GM23338 (cell line): ENCODE measurements around the gene DLL4. TPM values are rescaled to one million over a fixed set of nuclear protein-coding genes. Genes with fewer than 3 reads are reported as not detected.

Experiments used
- ATAC-seq: fragments of 200-7000 bp; cut with Tn5 transposase; 3 replicates; pipeline ENCODE4 v1.9.1; 2020
- DNase-seq: peaks from one replicate; pipeline ENCODE4 v3.0.0-alpha.2; 2015; ENCODE audit warnings: low spot score
- H2AFZ ChIP-seq: fragments of 200-600 bp; sonication (generic); 2 replicates; pipeline ENCODE4 v1.8.0; 2016; ENCODE audit warnings: antibody characterized with exemption, mild to moderate bottlenecking, moderate library complexity
- H3F3A ChIP-seq: fragments of 200-600 bp; sonication (generic); replicated peaks from 2 replicates; pipeline ENCODE4 v1.8.0; 2017; ENCODE audit warnings: antibody characterized with exemption, mixed run types, low read depth
- H3K27ac ChIP-seq: fragments of 200-600 bp; sonication (generic); 2 replicates; pipeline ENCODE4 v1.6.1; 2016; ENCODE audit warnings: low read depth
- H3K27me3 ChIP-seq: fragments of 200-600 bp; sonication (generic); 2 replicates; pipeline ENCODE4 v1.8.0; 2016; ENCODE audit warnings: mild to moderate bottlenecking, mixed run types, moderate library complexity; ENCODE audit not compliant: insufficient read depth
- H3K36me3 ChIP-seq: fragments of 200-600 bp; sonication (generic); 2 replicates; pipeline ENCODE4 v1.8.0; 2016; ENCODE audit warnings: mild to moderate bottlenecking; ENCODE audit not compliant: insufficient read depth
- H3K4me1 ChIP-seq: fragments of 200-600 bp; sonication (generic); 2 replicates; pipeline ENCODE4 v1.8.0; 2016; ENCODE audit warnings: mild to moderate bottlenecking, moderate library complexity; ENCODE audit not compliant: insufficient read depth
- H3K4me2 ChIP-seq: fragments of 200-600 bp; sonication (generic); 2 replicates; pipeline ENCODE4 v1.7.1; 2017; ENCODE audit warnings: mixed run types
- H3K4me3 ChIP-seq: fragments of 200-600 bp; sonication (generic); 2 replicates; pipeline ENCODE4 v1.6.1; 2016; ENCODE audit warnings: mixed run types
- H3K79me2 ChIP-seq: fragments of 200-600 bp; sonication (generic); replicated peaks from 2 replicates; pipeline ENCODE4 v1.8.0; 2017; ENCODE audit warnings: mild to moderate bottlenecking; ENCODE audit not compliant: insufficient read depth
- H3K9me2 ChIP-seq: fragments of 200-600 bp; sonication (generic); 2 replicates; pipeline ENCODE4 v1.8.0; 2017; ENCODE audit not compliant: insufficient read depth
- H4K20me1 ChIP-seq: fragments of 200-600 bp; sonication (generic); replicated peaks from 2 replicates; pipeline ENCODE4 v1.8.0; 2017; ENCODE audit warnings: mild to moderate bottlenecking; ENCODE audit not compliant: insufficient read depth
- H3K27ac Mint-ChIP-seq: 2 replicates; pipeline ENCODE4 v1.8.0; 2020; ENCODE audit warnings: inconsistent platforms, mild to moderate bottlenecking, moderate library complexity, mixed read lengths
- H3K27me3 Mint-ChIP-seq: 3 replicates; pipeline ENCODE4 v1.8.0; 2022; ENCODE audit warnings: low read depth, mild to moderate bottlenecking, moderate library complexity, mixed read lengths, inconsistent platforms; ENCODE audit not compliant: insufficient read depth, poor library complexity
- H3K36me3 Mint-ChIP-seq: 3 replicates; pipeline ENCODE4 v1.8.0; 2021; ENCODE audit warnings: low read depth, mild to moderate bottlenecking, inconsistent platforms, moderate library complexity, mixed read lengths
- H3K4me1 Mint-ChIP-seq: 3 replicates; pipeline ENCODE4 v1.8.0; 2020; ENCODE audit warnings: mild to moderate bottlenecking, inconsistent platforms, mixed read lengths
- H3K4me3 Mint-ChIP-seq: 3 replicates; pipeline ENCODE4 v1.8.0; 2021; ENCODE audit warnings: moderate library complexity, mild to moderate bottlenecking, inconsistent platforms, mixed read lengths
- H3K9me3 Mint-ChIP-seq: 3 replicates; pipeline ENCODE4 v1.8.0; 2020; ENCODE audit warnings: moderate library complexity, mild to moderate bottlenecking, inconsistent platforms, mixed read lengths
- CREB1 ChIP-seq: fragments of 250-450 bp; sonication (Bioruptor Pico); IDR thresholded peaks from 2 replicates; pipeline ENCODE4 v1.5.0; 2020; ENCODE audit warnings: low read depth, mild to moderate bottlenecking, moderate library complexity
- EZH2 ChIP-seq: fragments of 200-600 bp; sonication (generic); IDR thresholded peaks from one replicate; pipeline ENCODE4 v1.8.0; 2017; ENCODE audit warnings: antibody characterized with exemption, mild to moderate bottlenecking, low read depth; ENCODE audit not compliant: unreplicated experiment
- JUNB ChIP-seq: IDR thresholded peaks from one replicate; pipeline ENCODE4 v1.6.1; 2016; ENCODE audit warnings: antibody characterized with exemption; ENCODE audit not compliant: unreplicated experiment
- NANOG ChIP-seq: IDR thresholded peaks from 2 replicates; pipeline ENCODE4 v1.6.1; 2016; ENCODE audit warnings: antibody characterized with exemption, borderline replicate concordance
- ZNF331 ChIP-seq: fragments of 250-450 bp; sonication (Bioruptor Pico); IDR thresholded peaks from 2 replicates; pipeline ENCODE4 v1.5.0; 2020; ENCODE audit warnings: low read depth, mild to moderate bottlenecking, moderate library complexity
- polyA plus RNA-seq: library from polyadenylated mRNA; unstranded; fragments of >200 nt; fragmentation: Nextera tagmentation; extraction: Ambion mirVana; gene quantifications from 2 replicates; pipeline ENCODE4 v1.2.1, GENCODE V29; 2016
- total RNA-seq: library from RNA; depleted of rRNA; stranded (reverse); fragments of >200 nt; shearing (Covaris generic); gene quantifications from 2 replicates; pipeline ENCODE4 v1.2.3, GENCODE V29; 2014
- TF ChIP-seq, protein P1 (sequence below): IDR thresholded peaks from one replicate; pipeline ENCODE4 v1.6.1; 2018; ENCODE audit warnings: antibody characterized with exemption; ENCODE audit not compliant: unreplicated experiment
- TF ChIP-seq, protein P2 (sequence below), 2 experiments: fragments of 200-600 bp in 1 of 2; sonication (generic) in 1 of 2; conservative IDR thresholded peaks; 2 replicates each; pipeline versions ENCODE4 v1.5.1 to v1.6.1; 2016 to 2017; ENCODE audit warnings: antibody characterized with exemption in 2 of 2, low read depth in 2 of 2, mild to moderate bottlenecking in 2 of 2, moderate library complexity in 1 of 2

Gene DLL4
- total and polyA plus RNA-seq, 2 experiments from 2014 or later: 0.31 to 0.99 TPM

DNA sequence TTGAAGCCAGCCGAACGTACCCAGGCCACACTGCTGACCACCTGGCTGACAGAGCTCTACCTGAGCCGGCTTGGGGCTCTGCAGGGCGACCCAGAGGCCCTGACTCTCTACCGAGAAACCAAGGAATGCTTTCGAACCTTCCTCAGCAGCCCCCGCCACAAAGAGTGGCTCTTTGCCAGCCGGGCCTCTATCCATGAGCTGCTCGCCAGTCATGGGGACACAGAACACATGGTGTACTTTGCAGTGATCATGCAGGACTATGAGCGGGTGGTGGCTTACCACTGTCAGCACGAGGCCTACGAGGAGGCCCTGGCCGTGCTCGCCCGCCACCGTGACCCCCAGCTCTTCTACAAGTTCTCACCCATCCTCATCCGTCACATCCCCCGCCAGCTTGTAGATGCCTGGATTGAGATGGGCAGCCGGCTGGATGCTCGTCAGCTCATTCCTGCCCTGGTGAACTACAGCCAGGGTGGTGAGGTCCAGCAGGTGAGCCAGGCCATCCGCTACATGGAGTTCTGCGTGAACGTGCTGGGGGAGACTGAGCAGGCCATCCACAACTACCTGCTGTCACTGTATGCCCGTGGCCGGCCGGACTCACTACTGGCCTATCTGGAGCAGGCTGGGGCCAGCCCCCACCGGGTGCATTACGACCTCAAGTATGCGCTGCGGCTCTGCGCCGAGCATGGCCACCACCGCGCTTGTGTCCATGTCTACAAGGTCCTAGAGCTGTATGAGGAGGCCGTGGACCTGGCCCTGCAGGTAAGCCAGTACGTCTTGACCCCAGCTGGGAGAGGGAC lies 28.7 kb upstream of the DLL4 start:
- DNase-seq: no peak
- H3K4me1 ChIP-seq: no peaks in the 10 kb centered on the region; the same call in 1 of the 2 replicates
- H3K4me3 Mint-ChIP-seq: no peak overlapping the region

DNA sequence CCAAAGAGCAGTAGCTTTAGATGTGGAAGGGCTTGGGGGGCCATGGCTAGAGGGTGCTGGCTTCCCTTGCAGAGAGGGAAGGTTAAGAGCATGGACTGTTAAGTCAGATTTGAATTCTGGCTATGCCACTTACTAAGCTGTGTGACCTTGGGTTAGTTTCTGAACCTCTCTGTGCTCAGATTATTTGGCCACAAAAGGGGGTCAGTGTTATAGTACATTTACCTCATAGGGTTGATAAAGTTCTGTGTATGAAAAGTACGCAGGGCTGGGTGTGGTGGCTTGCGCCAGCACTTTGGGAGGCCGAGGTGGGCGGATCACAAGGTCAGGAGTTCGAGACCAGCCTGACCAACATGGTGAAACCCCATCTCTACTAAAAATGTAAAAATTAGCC lies 28.1 kb upstream of the DLL4 start:
- H3K27ac ChIP-seq: no peak overlapping the region
- Mint-ChIP-seq H3K4me1 (peaks cover 12% of the 10 kb centered on the region), H3K4me3 (no peak overlapping the region), H3K9me3 (no peaks in the 10 kb centered on the region; the same call in 2 of the 3 replicates), H3K27me3 (peaks cover 16% of the 10 kb centered on the region), H3K27ac (no peak overlapping the region), H3K36me3 (peaks cover 84% of the 10 kb centered on the region)
- H3K36me3 ChIP-seq: peaks cover 22% of the 10 kb centered on the region
- no peak overlapping the region for H2AFZ ChIP-seq
- peaks cover 18% of the 10 kb centered on the region for H4K20me1 ChIP-seq
- H3F3A ChIP-seq: peaks cover 17% of the 10 kb centered on the region; the same call in 1 of the 2 replicates
- H3K4me2 ChIP-seq: no peak overlapping the region
- H3K4me3 ChIP-seq: no peak overlapping the region
- no peaks in the 10 kb centered on the region for H3K27me3 ChIP-seq
- H3K4me1 ChIP-seq: peaks cover 5% of the 10 kb centered on the region; the same call in 1 of the 2 replicates
- DNase-seq (no peak), ATAC-seq (no peak)
- no peaks in the 10 kb centered on the region for H3K9me2 ChIP-seq
- TF ChIP-seq NANOG: no peak
- TF ChIP-seq, protein P1, sequence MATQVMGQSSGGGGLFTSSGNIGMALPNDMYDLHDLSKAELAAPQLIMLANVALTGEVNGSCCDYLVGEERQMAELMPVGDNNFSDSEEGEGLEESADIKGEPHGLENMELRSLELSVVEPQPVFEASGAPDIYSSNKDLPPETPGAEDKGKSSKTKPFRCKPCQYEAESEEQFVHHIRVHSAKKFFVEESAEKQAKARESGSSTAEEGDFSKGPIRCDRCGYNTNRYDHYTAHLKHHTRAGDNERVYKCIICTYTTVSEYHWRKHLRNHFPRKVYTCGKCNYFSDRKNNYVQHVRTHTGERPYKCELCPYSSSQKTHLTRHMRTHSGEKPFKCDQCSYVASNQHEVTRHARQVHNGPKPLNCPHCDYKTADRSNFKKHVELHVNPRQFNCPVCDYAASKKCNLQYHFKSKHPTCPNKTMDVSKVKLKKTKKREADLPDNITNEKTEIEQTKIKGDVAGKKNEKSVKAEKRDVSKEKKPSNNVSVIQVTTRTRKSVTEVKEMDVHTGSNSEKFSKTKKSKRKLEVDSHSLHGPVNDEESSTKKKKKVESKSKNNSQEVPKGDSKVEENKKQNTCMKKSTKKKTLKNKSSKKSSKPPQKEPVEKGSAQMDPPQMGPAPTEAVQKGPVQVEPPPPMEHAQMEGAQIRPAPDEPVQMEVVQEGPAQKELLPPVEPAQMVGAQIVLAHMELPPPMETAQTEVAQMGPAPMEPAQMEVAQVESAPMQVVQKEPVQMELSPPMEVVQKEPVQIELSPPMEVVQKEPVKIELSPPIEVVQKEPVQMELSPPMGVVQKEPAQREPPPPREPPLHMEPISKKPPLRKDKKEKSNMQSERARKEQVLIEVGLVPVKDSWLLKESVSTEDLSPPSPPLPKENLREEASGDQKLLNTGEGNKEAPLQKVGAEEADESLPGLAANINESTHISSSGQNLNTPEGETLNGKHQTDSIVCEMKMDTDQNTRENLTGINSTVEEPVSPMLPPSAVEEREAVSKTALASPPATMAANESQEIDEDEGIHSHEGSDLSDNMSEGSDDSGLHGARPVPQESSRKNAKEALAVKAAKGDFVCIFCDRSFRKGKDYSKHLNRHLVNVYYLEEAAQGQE: no peak
- peaks cover 14% of the 10 kb centered on the region for H3K79me2 ChIP-seq

More for the DNA sequence above, 28.7 kb upstream of the DLL4 start:
- Histone ChIP-seq H4K20me1 (peaks cover 18% of the 10 kb centered on the region), H3K4me2 (no peak overlapping the region), H3K9me2 (no peaks in the 10 kb centered on the region), H3K27ac (no peak overlapping the region), H3K36me3 (peaks cover 23% of the 10 kb centered on the region), H2AFZ (no peak overlapping the region), H3K79me2 (peaks cover 20% of the 10 kb centered on the region), H3K27me3 (no peaks in the 10 kb centered on the region), H3K4me3 (no peak overlapping the region), H3F3A (peaks cover 12% of the 10 kb centered on the region; the same call in 1 of the 2 replicates)
- Mint-ChIP-seq H3K4me1 (peaks cover 7% of the 10 kb centered on the region; the same call in 2 of the 3 replicates), H3K9me3 (no peaks in the 10 kb centered on the region; the same call in 2 of the 3 replicates), H3K36me3 (peaks cover 84% of the 10 kb centered on the region), H3K27ac (no peak overlapping the region), H3K27me3 (peaks cover 18% of the 10 kb centered on the region)
- no peak for ATAC-seq
- TF ChIP-seq, protein P1: no peak
- no peak for TF ChIP-seq CREB1 (CRISPR knock-in tag)
- TF ChIP-seq ZNF331 (CRISPR knock-in tag): no peak
- TF ChIP-seq EZH2: no peak
- TF ChIP-seq, protein P2, sequence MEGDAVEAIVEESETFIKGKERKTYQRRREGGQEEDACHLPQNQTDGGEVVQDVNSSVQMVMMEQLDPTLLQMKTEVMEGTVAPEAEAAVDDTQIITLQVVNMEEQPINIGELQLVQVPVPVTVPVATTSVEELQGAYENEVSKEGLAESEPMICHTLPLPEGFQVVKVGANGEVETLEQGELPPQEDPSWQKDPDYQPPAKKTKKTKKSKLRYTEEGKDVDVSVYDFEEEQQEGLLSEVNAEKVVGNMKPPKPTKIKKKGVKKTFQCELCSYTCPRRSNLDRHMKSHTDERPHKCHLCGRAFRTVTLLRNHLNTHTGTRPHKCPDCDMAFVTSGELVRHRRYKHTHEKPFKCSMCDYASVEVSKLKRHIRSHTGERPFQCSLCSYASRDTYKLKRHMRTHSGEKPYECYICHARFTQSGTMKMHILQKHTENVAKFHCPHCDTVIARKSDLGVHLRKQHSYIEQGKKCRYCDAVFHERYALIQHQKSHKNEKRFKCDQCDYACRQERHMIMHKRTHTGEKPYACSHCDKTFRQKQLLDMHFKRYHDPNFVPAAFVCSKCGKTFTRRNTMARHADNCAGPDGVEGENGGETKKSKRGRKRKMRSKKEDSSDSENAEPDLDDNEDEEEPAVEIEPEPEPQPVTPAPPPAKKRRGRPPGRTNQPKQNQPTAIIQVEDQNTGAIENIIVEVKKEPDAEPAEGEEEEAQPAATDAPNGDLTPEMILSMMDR (conservative IDR thresholded peaks at IDR 0.05; ENCODE audit: low read depth in 2 of 2): no peak
- TF ChIP-seq JUNB: no peak
